Loucy (cell line): ENCODE data around the gene BCAP29.

Experiments
- H2AFZ ChIP-seq: fragments of 200-600 bp; sonication (generic); 2 replicates; pipeline ENCODE4 v1.6.0; 2016; ENCODE audit warnings: antibody characterized with exemption, mild to moderate bottlenecking, low read length, moderate library complexity
- H3F3A ChIP-seq: fragments of 200-600 bp; 2 replicates; pipeline ENCODE4 v1.6.0; 2016; ENCODE audit warnings: antibody characterized with exemption, low read depth, mild to moderate bottlenecking
- H3K27me3 ChIP-seq: fragments of 200-600 bp; sonication (generic); 2 replicates; pipeline ENCODE4 v1.6.1; 2014; ENCODE audit warnings: low read length, mild to moderate bottlenecking; ENCODE audit not compliant: insufficient read depth, poor library complexity, severe bottlenecking
- H3K36me3 ChIP-seq: fragments of 200-600 bp; sonication (generic); 2 replicates; pipeline ENCODE4 v1.6.1; 2016; ENCODE audit warnings: low read length; ENCODE audit not compliant: insufficient read depth
- H3K4me1 ChIP-seq: fragments of 200-600 bp; sonication (generic); 2 replicates; pipeline ENCODE4 v1.5.1; 2014; ENCODE audit warnings: low read length, mild to moderate bottlenecking; ENCODE audit not compliant: insufficient read depth, poor library complexity, severe bottlenecking
- H3K4me2 ChIP-seq: fragments of 200-600 bp; sonication (generic); 2 replicates; pipeline ENCODE4 v1.6.0; 2014; ENCODE audit warnings: antibody characterized with exemption, low read length, low read depth, mild to moderate bottlenecking; ENCODE audit not compliant: poor library complexity, severe bottlenecking
- H3K4me3 ChIP-seq: fragments of 200-600 bp; sonication (generic); 2 replicates; pipeline ENCODE4 v1.5.1; 2014; ENCODE audit warnings: low read length, mild to moderate bottlenecking, mixed read lengths; ENCODE audit not compliant: poor library complexity, severe bottlenecking
- H3K79me2 ChIP-seq: fragments of 200-600 bp; sonication (generic); 2 replicates; pipeline ENCODE4 v1.6.1; 2014; ENCODE audit warnings: low read length; ENCODE audit not compliant: insufficient read depth
- H3K9ac ChIP-seq: fragments of 200-600 bp; sonication (generic); 2 replicates; pipeline ENCODE4 v1.6.0; 2014; ENCODE audit warnings: mild to moderate bottlenecking, low read depth, low read length, moderate library complexity; ENCODE audit not compliant: poor library complexity, severe bottlenecking
- H3K9me2 ChIP-seq: fragments of 200-600 bp; sonication (generic); replicated peaks from 2 replicates; pipeline ENCODE4 v1.6.1; 2016; ENCODE audit warnings: low read depth, low read length, mixed read lengths
- H3K9me3 ChIP-seq: fragments of 200-600 bp; sonication (generic); 2 replicates; pipeline ENCODE4 v1.6.1; 2014; ENCODE audit warnings: mild to moderate bottlenecking, antibody characterized with exemption, low read length, low read depth; ENCODE audit not compliant: insufficient read depth
- H4K20me1 ChIP-seq: fragments of 200-600 bp; sonication (generic); 2 replicates; pipeline ENCODE4 v1.6.0; 2014; ENCODE audit warnings: antibody characterized with exemption, low read length, mild to moderate bottlenecking; ENCODE audit not compliant: insufficient read depth, poor library complexity, severe bottlenecking
- CTCF ChIP-seq: fragments of 200-600 bp; sonication (generic); conservative IDR thresholded peaks from 2 replicates; pipeline ENCODE4 v1.5.1; 2014; ENCODE audit warnings: mild to moderate bottlenecking, antibody characterized with exemption, low read length
- EZH2phosphoT487 ChIP-seq: fragments of 200-600 bp; IDR thresholded peaks from 2 replicates; pipeline ENCODE4 v1.6.1; 2018; ENCODE audit warnings: antibody characterized with exemption, mild to moderate bottlenecking, moderate library complexity, borderline replicate concordance

The BCAP29 gene

GRCh38 chr7:107659666-107660065 is 79.6 kb downstream of the BCAP29 start:
- H3K9me3 ChIP-seq, result no peaks in the 10 kb centered on the region
- H3K4me3 ChIP-seq, result no peak overlapping the region
- no peak overlapping the region for H2AFZ ChIP-seq
- no peak overlapping the region for H3K4me2 ChIP-seq
- H3K9me2 ChIP-seq, result no peaks in the 10 kb centered on the region
- no peaks in the 10 kb centered on the region for H3K36me3 ChIP-seq
- no peak overlapping the region for H3K9ac ChIP-seq
- H3F3A ChIP-seq, result no peaks in the 10 kb centered on the region
- no peaks in the 10 kb centered on the region for H3K79me2 ChIP-seq
- TF ChIP-seq EZH2phosphoT487 (no peak), CTCF (no peak)
- no peaks in the 10 kb centered on the region for H4K20me1 ChIP-seq
- H3K27me3 ChIP-seq, result no peaks in the 10 kb centered on the region
- H3K4me1 ChIP-seq, result no peaks in the 10 kb centered on the region

GRCh38 chr7:107660381-107661080 is 80.5 kb downstream of the BCAP29 start, which contains the start of gene SLC26A4:
TSS of gene SLC26A4 (plus strand) at chr7:107660828. CDS start at chr7:107661642, 814 bp downstream.
- no peaks in the 10 kb centered on the region for H3K36me3 ChIP-seq
- no peaks in the 10 kb centered on the region for H3K27me3 ChIP-seq
- H4K20me1 ChIP-seq, result no peaks in the 10 kb centered on the region
- H3K9me3 ChIP-seq, result no peaks in the 10 kb centered on the region
- no peaks in the 10 kb centered on the region for H3K79me2 ChIP-seq
- no peak within 1 kb of the TSS for H2AFZ ChIP-seq
- H3K9me2 ChIP-seq, result no peaks in the 10 kb centered on the region
- no peak within 1 kb of the TSS for H3K4me2 ChIP-seq
- H3K9ac ChIP-seq, result no peak within 1 kb of the TSS
- no peak within 1 kb of the TSS for H3K4me3 ChIP-seq
- no peaks in the 10 kb centered on the region for H3K4me1 ChIP-seq
- H3F3A ChIP-seq, result no peaks in the 10 kb centered on the region
- TF ChIP-seq CTCF, result no peak
- TF ChIP-seq EZH2phosphoT487, result no peak

GRCh38 chr7:107661081-107661864 is 81.2 kb downstream of the BCAP29 start:
- Histone ChIP-seq H3K4me1 (no peaks in the 10 kb centered on the region), H3F3A (no peaks in the 10 kb centered on the region), H3K79me2 (no peaks in the 10 kb centered on the region), H2AFZ (no peak overlapping the region), H3K9me3 (no peaks in the 10 kb centered on the region), H4K20me1 (no peaks in the 10 kb centered on the region), H3K4me3 (no peak overlapping the region), H3K9me2 (no peaks in the 10 kb centered on the region), H3K36me3 (no peaks in the 10 kb centered on the region), H3K27me3 (no peaks in the 10 kb centered on the region), H3K4me2 (no peak overlapping the region), H3K9ac (no peak overlapping the region)
- no peak for TF ChIP-seq EZH2phosphoT487
- TF ChIP-seq CTCF, result no peak
